Measurements from ENCODE around the gene C4orf54.

The C4orf54 gene

GRCh38 chr4:99617374-99617773 lies 40.3 kb downstream of the C4orf54 start:
- no peak for DNase-seq

- no peak for DNase-seq
Observed at GRCh38 chr4:99615170-99615820, 42.3 kb downstream of the C4orf54 start.

- DNase-seq, result no peak
Observed at GRCh38 chr4:99614491-99614890, 43.1 kb downstream of the C4orf54 start.

GRCh38 chr4:99612704-99613103 lies 44.9 kb downstream of the C4orf54 start:
- DNase-seq, result no peak

- DNase-seq, result no peak
Observed at GRCh38 chr4:99612281-99612680, 45.3 kb downstream of the C4orf54 start.

GRCh38 chr4:99610605-99611175 lies 46.9 kb downstream of the C4orf54 start:
- DNase-seq, result no peak

- no peak for DNase-seq
Observed at GRCh38 chr4:99608417-99608816, 49.2 kb downstream of the C4orf54 start.
